Measurements from ENCODE around the gene GKN1.

The GKN1 gene

DNA sequence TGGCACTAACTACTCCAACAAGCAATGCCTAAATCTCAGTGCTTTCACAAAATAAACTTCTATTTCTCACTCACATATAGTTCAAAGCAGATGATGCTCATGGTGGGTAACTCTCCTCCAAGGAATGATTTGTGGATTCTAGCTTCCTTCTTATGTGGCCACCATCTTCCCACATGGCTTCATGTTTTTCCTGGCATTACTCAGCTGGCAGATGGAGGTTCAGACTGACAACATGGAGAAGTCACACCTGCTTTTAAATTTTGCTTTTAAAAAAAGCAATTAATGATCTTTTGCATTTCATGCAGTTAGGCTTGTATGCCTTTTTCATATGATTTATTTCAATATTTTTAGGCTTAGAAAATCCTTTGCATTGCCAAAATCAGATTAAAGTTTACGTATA is 15.4 kb upstream of the GKN1 start:
- no peak for DNase-seq (ENCODE audit: low read depth in 2 of 2)

- DNase-seq (ENCODE audit: low read depth in 2 of 2), result no peak
These were observed 13.1 kb upstream of the GKN1 start for GRCh38 chr2:68961380-68961779.

- no peak for DNase-seq (ENCODE audit: low read depth in 2 of 2)
These were observed 10.2 kb upstream of the GKN1 start for GRCh38 chr2:68964282-68964681.

GRCh38 chr2:68968221-68968620 is 6.2 kb upstream of the GKN1 start:
- no peak for DNase-seq (ENCODE audit: low read depth in 2 of 2)

DNA sequence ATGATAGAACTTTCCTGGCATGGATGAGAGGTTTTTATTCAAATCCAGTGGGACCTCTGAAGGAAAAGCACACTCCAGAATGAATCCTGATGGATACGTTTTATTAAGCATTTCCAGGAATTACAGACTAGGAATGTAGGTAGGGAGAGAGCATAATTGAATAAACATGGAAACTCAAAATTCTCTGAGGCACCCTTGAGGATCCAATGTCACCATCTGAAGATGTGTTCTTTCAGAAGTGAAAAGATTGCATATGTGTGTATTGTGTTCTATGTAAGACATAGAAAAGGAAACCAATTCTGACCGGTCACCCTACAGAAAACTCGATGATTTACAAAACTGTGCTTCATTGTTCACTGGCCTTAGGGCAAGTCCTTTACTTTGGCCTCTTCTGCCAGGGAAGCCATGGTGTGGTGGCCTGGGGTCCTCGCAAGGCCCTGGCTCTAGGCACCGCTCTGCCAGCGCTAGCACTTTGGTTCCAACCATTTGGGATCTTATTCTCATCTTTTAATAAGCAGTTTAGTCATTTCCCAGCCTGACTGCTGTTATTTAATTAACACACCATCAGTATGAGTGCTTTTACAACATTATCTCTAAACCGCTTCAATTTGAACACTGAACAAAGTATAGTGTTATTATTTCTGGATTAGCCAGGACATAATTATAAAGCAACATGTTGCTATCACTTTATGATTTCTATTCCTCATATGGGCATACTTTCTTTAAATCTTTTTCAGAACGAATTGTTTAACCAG is 4.5 kb upstream of the GKN1 start:
- DNase-seq (ENCODE audit: low read depth in 2 of 2), result no peak

- no peak for DNase-seq (ENCODE audit: low read depth in 2 of 2)
These were observed 3.7 kb upstream of the GKN1 start for GRCh38 chr2:68970566-68971265.

DNA sequence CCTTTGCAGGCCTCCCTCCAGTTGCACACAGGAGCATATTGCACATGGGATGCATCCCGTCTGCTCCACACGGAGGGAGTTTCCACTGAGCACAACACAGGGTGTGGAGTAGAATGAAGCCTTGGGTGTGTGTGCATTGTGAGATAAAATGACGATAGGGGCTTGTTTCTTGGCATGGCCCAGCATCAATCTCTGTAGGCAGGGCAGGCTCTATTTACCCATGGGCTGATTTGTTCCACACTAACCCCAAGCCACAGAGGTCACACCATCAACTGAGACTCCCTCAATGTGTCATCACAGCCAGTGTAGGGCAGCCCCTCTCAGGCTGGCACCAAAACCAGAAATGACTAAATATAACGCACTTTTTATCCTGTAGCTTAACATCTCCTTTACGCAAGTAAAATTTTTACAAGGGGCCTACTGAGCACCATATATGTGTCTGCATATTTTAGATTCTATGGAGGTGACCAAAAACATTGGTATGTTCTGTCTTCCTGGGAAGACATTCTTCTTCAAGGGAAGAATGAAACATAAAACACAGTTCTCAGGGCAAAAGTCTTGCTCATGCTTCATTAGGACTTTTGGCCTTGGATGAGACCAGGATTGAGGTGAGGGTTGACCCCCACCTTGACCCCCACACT is 2.7 kb upstream of the GKN1 start:
- no peak for DNase-seq (ENCODE audit: low read depth in 2 of 2)

DNA sequence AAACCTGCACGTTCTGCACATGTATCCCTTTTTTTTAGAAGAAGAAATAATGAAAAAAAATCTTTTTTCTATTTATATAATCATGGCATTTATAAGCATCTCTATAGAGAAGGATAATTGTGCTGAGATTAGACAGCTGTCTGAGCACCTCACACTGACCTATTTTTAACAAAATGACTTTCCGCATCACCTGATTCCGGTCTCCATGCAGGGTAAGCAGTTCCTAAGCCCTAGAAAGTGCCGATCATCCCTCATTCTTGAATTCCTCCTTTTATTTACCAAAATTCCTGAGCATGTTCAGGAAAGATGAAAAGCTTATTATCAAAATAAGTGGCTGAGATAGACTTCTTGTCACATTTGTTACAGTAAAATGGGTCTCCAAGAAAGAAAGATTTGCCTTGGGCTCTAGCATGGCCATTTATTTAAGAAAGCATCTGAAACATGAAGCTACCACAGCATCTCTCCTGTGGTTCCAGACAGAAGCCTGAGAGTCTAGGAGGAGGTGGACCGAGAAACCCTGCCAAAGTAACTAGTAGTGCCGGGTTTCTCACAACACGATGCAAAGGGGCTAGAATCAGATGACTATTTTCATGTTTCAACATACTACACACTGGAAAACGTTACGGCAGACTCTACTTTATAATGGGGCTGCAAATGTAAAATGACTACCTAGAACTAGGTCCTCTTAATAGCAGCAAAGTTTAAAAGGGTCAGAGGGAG is 670 bp downstream of the GKN1 start:
- no peak for DNase-seq (ENCODE audit: low read depth in 2 of 2)

DNA sequence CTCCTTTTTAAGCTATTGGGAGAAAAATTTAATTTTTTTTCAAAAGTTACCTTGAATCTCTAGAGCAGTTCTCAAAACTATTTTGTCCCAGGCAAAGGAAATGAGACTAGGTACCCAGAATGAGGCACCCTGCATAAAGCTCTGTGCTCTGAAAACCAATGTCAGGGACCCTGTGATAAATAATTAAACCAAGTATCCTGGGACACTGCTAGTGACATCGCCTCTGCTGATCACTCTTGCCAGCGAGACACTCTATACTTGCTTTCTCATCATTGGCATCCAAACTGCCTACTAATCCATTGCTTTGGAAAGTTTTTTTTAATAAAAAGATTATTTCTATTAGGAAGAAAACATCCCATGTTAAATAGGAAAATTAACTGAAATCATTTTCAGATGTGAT is 1.4 kb downstream of the GKN1 start:
- DNase-seq (ENCODE audit: low read depth in 2 of 2), result no peak

- DNase-seq (ENCODE audit: low read depth in 2 of 2), result no peak
These were observed 3.0 kb downstream of the GKN1 start for GRCh38 chr2:68977453-68977852.

- DNase-seq (ENCODE audit: low read depth in 2 of 2), result no peak
These were observed 3.7 kb downstream of the GKN1 start for GRCh38 chr2:68978098-68978497.

DNA sequence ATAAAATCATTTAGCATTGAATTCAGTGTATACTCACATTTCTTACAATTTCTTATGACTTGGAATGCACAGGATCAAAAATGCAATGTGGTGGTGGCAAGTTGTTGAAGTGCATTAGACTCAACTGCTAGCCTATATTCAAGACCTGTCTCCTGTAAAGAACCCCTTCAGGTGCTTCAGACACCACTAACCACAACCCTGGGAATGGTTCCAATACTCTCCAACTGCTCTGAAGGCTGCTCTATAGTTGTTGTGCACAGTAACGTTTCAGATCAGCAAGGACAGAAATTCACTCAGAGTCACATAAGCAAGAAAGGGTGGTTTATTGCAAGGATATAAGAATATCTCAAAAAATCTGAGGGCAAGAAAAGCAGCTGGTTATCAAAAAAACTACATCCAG is 6.5 kb downstream of the GKN1 start:
- no peak for DNase-seq (ENCODE audit: low read depth in 2 of 2)

- DNase-seq (ENCODE audit: low read depth in 2 of 2), result no peak
These were observed 12.6 kb downstream of the GKN1 start for GRCh38 chr2:68987021-68987503.

DNA sequence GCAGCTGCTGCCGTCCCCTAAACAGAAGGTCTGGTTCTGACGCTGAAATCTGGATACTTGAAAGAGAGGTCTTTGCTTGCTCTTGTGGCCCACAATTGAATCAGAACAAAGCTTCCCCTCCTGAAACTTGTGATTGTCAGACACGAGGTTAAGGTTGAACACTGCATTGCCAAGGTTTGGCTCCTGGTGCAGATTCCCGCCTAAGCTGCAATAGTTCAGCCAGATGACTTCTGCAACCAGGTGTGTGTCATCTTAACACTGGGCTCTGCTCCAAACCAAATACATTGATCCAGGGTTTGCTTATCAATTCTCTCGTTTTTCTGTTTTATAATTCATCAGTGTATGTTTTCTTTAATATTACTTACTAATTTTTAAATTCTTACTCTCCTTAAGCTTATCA is 14.6 kb downstream of the GKN1 start:
- DNase-seq (ENCODE audit: low read depth in 2 of 2), result no peak

DNA sequence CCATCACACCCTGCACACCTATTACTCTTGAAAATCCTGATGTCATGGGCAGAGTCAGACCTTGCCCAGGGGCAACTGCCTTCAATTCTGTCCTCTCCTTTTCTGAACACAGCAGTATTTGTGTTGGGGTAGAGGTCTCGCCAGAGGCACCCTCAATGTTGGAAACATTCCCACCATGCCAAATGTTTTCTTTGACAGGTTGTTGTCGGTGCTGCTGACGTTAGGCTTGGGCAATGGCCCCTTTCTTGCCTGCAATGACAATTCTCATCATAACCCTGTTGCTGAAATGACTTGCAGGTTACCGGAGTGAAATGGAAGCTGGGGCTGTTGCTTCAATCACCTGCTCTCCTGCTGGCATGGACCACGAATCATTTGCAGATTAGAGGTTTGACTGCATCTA is 17.9 kb downstream of the GKN1 start:
- no peak for DNase-seq (ENCODE audit: low read depth in 2 of 2)

DNA sequence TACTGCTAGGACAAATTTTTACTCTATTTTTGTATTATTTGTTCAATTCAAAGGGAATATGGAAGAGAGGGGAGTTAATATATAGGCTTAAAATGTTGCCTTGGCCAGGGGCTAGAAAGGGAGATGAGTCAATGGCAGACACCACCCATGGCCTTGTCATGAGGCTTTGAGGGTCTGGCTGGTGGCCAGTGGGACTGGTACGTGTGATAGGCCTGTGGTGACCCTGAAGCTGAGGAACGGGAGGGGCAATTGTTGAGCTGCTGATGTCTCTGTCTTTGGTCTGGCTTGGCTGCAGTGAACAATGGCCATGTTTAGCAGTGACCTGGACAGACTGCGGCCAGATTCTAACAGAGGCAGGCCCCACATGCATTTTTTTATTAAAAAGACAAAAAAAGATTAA is 18.5 kb downstream of the GKN1 start:
- DNase-seq (ENCODE audit: low read depth in 2 of 2), result no peak

- no peak for DNase-seq (ENCODE audit: low read depth in 2 of 2)
These were observed 19.2 kb downstream of the GKN1 start for GRCh38 chr2:68993660-68994059.

- DNase-seq (ENCODE audit: low read depth in 2 of 2), result no peak
These were observed 20.4 kb downstream of the GKN1 start for GRCh38 chr2:68994864-68995263.

GRCh38 chr2:68995916-68996315 is 21.5 kb downstream of the GKN1 start:
- no peak for DNase-seq (ENCODE audit: low read depth in 2 of 2)

- DNase-seq (ENCODE audit: low read depth in 2 of 2), result no peak
These were observed 23.0 kb downstream of the GKN1 start for GRCh38 chr2:68997401-68997800.

DNA sequence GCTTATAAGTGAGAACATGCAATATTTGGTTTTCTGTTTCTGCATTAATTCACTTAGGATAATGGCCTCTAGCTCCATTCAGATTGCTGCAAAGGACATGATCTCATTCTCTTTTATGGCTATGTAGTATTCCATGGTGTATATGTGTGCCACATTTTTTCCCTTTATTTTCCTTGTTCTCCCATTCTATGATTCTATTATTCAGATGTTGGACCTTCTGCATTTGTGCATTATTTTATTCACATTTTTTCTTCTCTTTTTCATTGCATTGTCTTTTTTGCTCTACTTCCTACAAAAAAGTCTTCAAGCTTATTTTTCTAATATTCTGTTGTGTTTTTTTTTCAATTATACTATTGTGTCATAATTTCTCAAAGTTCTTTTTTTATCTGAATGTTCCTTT is 27.4 kb downstream of the GKN1 start:
- no peak for DNase-seq (ENCODE audit: low read depth in 2 of 2)

DNA sequence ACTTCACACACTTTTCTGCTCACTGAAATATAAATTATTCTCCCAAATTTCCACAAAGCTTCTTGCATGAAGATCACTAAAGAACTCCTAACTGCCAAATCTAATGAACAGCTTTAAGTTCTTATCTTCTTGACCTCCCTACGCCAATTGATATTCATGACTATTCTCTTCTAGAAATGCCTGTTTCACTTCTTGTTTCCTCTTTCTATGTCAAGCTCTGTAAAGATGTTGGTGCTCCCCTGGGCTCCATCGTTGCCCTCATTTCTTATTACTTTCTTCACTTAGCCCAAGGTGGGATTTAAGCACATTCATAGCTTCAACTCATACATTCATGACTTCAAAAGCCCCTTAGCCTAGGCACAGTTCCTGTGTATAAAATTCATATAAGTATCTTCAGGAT is 29.3 kb downstream of the GKN1 start:
- no peak for DNase-seq (ENCODE audit: low read depth in 2 of 2)

Measured in stimulated activated CD4-positive, alpha-beta T cell treated with anti-CD3 and anti-CD28 coated beads, Interleukin-1b, Interleukin-23, amount 100 ng/mL, for 4 hours (primary cell).